ENCODE data around the gene TNNT3. TPM values are rescaled to one million over a fixed set of nuclear protein-coding genes. Genes with fewer than 3 reads are reported as not detected.

TNNT3 gene
- polyA plus RNA-seq, 1 experiment = not detected

GRCh38 chr11:1921574-1922141 lies 2.2 kb downstream of the TNNT3 start:
- H3K27ac ChIP-seq (ENCODE audit: low read depth, low read length) = no peak overlapping the region
- no peak overlapping the region for H3K4me3 ChIP-seq (ENCODE audit: low read depth, low read length)
- no peak for TF ChIP-seq CTCF (IDR thresholded peaks at IDR 0.05; ENCODE audit: low read depth, low read length)
- ChIA-PET CTCF (interaction anchor here (0.7 to 1.8 kb wide), 2 partner anchors 39 to 228 kb away, joined by 3 to 8 read pairs; no protein-coding TSS in a partner anchor), POLR2A (no interaction called here)
- no peaks in the 10 kb centered on the region; the same call in 1 of the 2 replicates for H3K9me3 ChIP-seq (ENCODE audit: control insufficient read depth, insufficient read depth, low read length)
- DNase-seq (ENCODE audit: low read depth, low spot score) = no peak
- peaks cover 21% of the 10 kb centered on the region for H3K27me3 ChIP-seq (ENCODE audit: control insufficient read depth, insufficient read depth, low read length)

DNA sequence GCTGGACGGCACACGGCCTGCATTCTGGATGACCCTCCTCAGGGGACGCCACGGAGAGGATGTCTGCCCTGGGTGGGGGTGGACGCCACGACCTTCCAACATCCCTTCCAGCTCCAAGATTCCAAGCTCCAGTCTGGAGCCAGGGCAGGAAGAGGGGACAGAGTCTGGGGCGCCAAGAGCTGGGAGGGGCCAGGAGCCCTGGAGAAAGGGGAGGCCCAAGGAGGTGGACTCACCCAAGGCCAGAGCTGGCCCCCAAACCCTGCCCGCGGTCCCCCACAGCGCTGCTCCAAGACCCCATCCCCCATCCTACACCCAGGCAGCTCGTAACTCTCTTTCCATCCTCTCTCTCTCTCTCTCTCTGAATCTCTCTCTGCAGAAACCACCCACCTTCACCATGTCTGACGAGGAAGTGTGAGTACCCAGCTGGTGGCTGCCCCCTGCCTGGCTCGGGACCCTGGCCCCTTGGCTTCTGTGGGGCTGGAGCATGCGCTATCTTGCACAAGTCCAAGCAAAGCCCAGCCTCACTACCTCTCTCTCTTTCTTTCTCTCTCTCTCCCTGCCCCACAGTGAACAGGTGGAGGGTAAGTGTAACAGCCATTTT lies 3.1 kb downstream of the TNNT3 start:
- ChIA-PET POLR2A (no interaction called here), CTCF (interaction anchor here (1.8 kb wide), 1 partner anchor 40 kb away, joined by 8 read pairs; no protein-coding TSS in a partner anchor)
- H3K4me3 ChIP-seq (ENCODE audit: low read depth, low read length) = no peak overlapping the region
- DNase-seq (ENCODE audit: low read depth, low spot score) = no peak
- H3K27ac ChIP-seq (ENCODE audit: low read depth, low read length) = no peak overlapping the region
- TF ChIP-seq CTCF (IDR thresholded peaks at IDR 0.05; ENCODE audit: low read depth, low read length) = no peak
- peaks cover 21% of the 10 kb centered on the region for H3K27me3 ChIP-seq (ENCODE audit: control insufficient read depth, insufficient read depth, low read length)
- H3K9me3 ChIP-seq (ENCODE audit: control insufficient read depth, insufficient read depth, low read length) = no peaks in the 10 kb centered on the region; the same call in 1 of the 2 replicates

DNA sequence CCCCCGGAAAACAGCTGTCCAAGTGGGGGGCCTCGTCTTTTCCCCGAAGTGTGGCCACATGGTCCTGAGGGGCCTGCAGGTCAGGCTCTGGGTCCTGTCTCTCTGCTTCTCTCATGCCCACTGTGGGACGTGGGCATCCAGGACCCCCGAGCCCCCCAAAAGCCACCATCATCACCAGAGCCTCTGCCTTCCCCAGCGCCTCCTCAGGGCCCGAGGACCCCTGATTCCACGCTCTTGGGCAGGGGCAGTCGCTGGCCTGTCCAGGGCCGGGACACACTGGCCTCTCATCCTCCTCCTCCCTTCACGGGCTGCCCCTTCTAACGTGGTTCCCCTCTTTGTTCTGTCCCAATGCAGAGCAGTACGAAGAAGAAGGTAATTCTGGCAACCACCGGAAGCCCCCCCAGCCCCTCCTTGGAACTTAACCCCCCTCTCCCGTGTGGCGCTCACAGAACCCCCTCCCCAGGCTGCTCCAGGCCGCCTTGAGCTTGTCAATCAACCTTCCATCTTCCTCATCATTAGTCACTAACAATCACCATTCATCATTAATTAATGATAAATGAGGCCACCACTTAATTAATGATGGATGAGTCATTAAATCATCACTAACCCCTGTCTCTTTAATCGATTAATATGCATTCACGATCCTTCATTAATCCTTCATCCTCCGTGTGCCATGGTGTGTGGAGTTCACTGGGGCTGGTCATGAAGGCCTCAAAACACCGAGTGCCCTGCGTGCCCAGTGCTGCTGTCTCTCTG lies 3.9 kb downstream of the TNNT3 start:
- Histone ChIP-seq H3K27ac (ENCODE audit: low read depth, low read length) (no peak overlapping the region), H3K9me3 (ENCODE audit: control insufficient read depth, insufficient read depth, low read length) (no peaks in the 10 kb centered on the region; the same call in 1 of the 2 replicates), H3K4me3 (ENCODE audit: low read depth, low read length) (no peak overlapping the region), H3K27me3 (ENCODE audit: control insufficient read depth, insufficient read depth, low read length) (peaks cover 16% of the 10 kb centered on the region)
- CTCF ChIA-PET = no interaction called here
- TF ChIP-seq CTCF (IDR thresholded peaks at IDR 0.05; ENCODE audit: low read depth, low read length) = no peak
- DNase-seq (ENCODE audit: low read depth, low spot score) = no peak
- POLR2A ChIA-PET = no interaction called here

DNA sequence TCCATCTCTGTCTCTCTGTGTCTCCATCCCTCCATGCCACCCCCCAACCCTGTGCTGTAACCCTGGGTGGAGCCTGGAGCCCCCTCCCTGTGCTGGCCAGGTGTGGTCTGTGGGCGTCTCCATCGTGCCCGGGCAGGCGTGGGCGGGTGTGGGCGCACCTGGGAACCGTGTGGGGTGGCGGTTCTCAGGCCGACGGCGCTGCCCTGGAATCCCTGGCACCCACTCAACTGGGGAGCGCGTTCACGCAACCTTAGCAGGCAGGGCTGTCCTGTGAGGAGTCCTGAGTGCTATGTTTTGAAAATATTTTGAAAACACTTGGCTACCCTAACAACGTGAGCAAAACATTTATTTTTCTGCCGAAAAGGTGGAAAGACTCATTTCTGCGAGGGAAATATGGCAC lies 4.7 kb downstream of the TNNT3 start:
- Histone ChIP-seq H3K27me3 (ENCODE audit: control insufficient read depth, insufficient read depth, low read length) (peaks cover 16% of the 10 kb centered on the region), H3K9me3 (ENCODE audit: control insufficient read depth, insufficient read depth, low read length) (no peaks in the 10 kb centered on the region; the same call in 1 of the 2 replicates), H3K27ac (ENCODE audit: low read depth, low read length) (no peak overlapping the region), H3K4me3 (ENCODE audit: low read depth, low read length) (no peak overlapping the region)
- ChIA-PET CTCF (no interaction called here), POLR2A (no interaction called here)
- no peak for TF ChIP-seq CTCF (IDR thresholded peaks at IDR 0.05; ENCODE audit: low read depth, low read length)
- DNase-seq (ENCODE audit: low read depth, low spot score) = no peak

Data from AG04450 (cell line).